Measurements from ENCODE around the gene NISCH.

NISCH gene

GRCh38 chr3:52484680-52485461 lies 29.5 kb downstream of the NISCH start:
- H3K4me3 Mint-ChIP-seq, result no peak overlapping the region
- no peaks in the 10 kb centered on the region for H3K4me1 Mint-ChIP-seq (ENCODE audit: low read depth)
- H3K27me3 Mint-ChIP-seq, result no peaks in the 10 kb centered on the region
- H3K36me3 Mint-ChIP-seq (ENCODE audit: low read depth), result peaks cover 32% of the 10 kb centered on the region
- H3K9me3 Mint-ChIP-seq, result no peaks in the 10 kb centered on the region
- H3K27ac Mint-ChIP-seq, result no peak overlapping the region

- no peak overlapping the region for H3K4me3 Mint-ChIP-seq
- H3K36me3 Mint-ChIP-seq (ENCODE audit: low read depth), result peaks cover 26% of the 10 kb centered on the region
- no peak overlapping the region for H3K27ac Mint-ChIP-seq
- no peaks in the 10 kb centered on the region for H3K9me3 Mint-ChIP-seq
- no peaks in the 10 kb centered on the region for H3K4me1 Mint-ChIP-seq (ENCODE audit: low read depth)
- H3K27me3 Mint-ChIP-seq, result no peaks in the 10 kb centered on the region
Measured at GRCh38 chr3:52487050-52487787, 31.8 kb downstream of the NISCH start.

DNA sequence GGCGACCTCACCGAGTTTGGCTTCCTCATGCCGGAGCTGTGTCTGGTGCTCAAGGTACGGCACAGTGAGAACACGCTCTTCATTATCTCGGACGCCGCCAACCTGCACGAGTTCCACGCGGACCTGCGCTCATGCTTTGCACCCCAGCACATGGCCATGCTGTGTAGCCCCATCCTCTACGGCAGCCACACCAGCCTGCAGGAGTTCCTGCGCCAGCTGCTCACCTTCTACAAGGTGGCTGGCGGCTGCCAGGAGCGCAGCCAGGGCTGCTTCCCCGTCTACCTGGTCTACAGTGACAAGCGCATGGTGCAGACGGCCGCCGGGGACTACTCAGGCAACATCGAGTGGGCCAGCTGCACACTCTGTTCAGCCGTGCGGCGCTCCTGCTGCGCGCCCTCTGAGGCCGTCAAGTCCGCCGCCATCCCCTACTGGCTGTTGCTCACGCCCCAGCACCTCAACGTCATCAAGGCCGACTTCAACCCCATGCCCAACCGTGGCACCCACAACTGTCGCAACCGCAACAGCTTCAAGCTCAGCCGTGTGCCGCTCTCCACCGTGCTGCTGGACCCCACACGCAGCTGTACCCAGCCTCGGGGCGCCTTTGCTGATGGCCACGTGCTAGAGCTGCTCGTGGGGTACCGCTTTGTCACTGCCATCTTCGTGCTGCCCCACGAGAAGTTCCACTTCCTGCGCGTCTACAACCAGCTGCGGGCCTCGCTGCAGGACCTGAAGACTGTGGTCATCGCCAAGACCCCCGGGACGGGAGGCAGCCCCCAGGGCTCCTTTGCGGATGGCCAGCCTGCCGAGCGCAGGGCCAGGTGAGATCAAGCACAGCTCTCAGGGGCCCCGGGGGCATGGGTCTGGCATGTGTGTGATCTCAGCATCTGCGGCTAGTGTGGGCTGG lies 32.6 kb downstream of the NISCH start:
- Mint-ChIP-seq H3K4me1 (ENCODE audit: low read depth) (no peaks in the 10 kb centered on the region), H3K9me3 (no peaks in the 10 kb centered on the region), H3K27me3 (no peaks in the 10 kb centered on the region), H3K27ac (no peak overlapping the region), H3K4me3 (no peak overlapping the region), H3K36me3 (ENCODE audit: low read depth) (peaks cover 26% of the 10 kb centered on the region)

DNA sequence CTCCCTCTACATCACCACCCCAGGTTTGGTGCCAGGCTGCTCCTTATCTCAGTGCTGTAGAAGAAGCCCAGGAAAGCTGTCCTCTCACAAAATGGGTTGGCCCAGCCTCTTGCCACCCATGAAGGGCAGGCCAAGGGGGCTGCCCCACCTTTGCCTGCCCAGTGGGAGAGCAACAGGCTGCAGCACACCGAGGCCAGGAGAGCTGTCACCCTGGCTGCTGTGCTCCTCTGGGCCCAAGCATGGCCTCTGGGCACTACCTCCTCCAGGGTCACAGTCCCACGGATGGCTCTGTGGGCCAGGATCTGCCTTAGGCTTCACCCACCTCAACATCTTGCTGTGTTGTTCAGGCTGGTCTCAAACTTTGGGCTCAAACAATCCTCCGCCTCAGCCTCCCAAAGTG lies 33.3 kb downstream of the NISCH start:
- peaks cover 26% of the 10 kb centered on the region for H3K36me3 Mint-ChIP-seq (ENCODE audit: low read depth)
- H3K9me3 Mint-ChIP-seq, result no peaks in the 10 kb centered on the region
- no peaks in the 10 kb centered on the region for H3K4me1 Mint-ChIP-seq (ENCODE audit: low read depth)
- no peak overlapping the region for H3K4me3 Mint-ChIP-seq
- no peaks in the 10 kb centered on the region for H3K27me3 Mint-ChIP-seq
- H3K27ac Mint-ChIP-seq, result no peak overlapping the region

GRCh38 chr3:52489453-52489852 lies 34.0 kb downstream of the NISCH start:
- Mint-ChIP-seq H3K4me1 (ENCODE audit: low read depth) (no peaks in the 10 kb centered on the region), H3K9me3 (no peaks in the 10 kb centered on the region)

DNA sequence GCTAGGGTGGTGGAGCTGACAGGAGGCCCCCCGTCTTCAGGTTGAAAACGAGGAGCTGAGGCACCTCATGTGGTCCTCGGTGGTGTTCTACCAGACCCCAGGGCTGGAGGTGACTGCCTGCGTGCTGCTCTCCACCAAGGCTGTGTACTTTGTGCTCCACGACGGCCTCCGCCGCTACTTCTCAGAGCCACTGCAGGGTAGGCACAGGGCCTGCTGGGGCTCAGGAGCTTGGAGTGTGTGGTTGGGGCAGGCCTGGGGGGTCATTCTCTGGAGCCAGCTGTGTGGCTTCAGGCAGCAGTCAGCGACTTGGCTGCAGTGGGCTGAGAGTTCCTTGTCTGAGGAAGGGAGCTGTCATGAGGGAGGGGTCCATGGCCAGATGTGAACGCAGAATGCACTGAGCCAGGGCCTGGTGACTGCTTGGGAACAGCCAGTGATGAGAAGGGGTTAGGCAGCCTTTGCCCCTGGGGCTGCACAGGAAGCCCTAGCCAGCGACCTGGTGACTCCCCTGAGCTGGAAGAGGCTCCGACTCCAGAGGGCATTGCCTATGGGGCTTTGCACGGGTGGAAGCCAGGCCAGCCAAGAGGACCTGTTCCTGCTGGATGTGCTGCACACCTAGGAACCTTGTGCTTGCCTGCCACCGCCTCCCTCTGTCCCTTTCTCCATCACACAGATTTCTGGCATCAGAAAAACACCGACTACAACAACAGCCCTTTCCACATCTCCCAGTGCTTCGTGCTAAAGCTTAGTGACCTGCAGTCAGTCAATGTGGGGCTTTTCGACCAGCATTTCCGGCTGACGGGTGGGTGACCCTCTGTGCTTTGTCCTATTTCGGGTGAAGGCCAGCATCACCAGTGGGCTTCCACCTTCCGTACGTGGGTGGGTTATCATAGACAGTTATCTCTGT lies 34.9 kb downstream of the NISCH start:
- Mint-ChIP-seq H3K27me3 (no peaks in the 10 kb centered on the region), H3K4me1 (ENCODE audit: low read depth) (no peaks in the 10 kb centered on the region), H3K9me3 (no peaks in the 10 kb centered on the region), H3K36me3 (ENCODE audit: low read depth) (peaks cover 25% of the 10 kb centered on the region), H3K4me3 (no peak overlapping the region), H3K27ac (no peak overlapping the region)

More at GRCh38 chr3:52489453-52489852, 34.0 kb downstream of the NISCH start:
- Mint-ChIP-seq H3K27ac (no peak overlapping the region), H3K27me3 (no peaks in the 10 kb centered on the region), H3K4me3 (no peak overlapping the region), H3K36me3 (ENCODE audit: low read depth) (peaks cover 26% of the 10 kb centered on the region)

DNA sequence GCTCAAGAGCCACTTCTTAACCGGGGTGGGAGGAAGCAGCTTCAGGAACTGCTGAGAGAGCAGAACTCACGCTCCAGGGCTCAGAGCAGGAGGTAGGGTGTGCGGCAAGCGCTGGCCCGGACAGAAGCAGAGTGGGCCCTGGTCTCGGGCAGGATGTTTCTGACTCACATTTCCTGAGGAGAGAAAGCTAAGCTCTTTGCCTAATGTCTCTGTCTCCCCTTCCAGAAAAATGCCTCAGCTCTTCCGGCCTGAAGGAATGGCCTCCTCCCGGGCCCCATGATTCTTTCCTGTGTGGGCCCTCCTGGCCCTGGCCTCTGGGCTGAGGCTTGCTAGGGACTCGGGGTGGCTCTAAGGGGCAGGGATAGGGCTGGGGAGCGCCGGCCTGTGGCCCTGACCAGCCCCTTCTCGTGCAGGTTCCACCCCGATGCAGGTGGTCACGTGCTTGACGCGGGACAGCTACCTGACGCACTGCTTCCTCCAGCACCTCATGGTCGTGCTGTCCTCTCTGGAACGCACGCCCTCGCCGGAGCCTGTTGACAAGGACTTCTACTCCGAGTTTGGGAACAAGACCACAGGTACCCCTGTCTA lies 35.6 kb downstream of the NISCH start:
- no peak overlapping the region for H3K27ac Mint-ChIP-seq
- H3K4me3 Mint-ChIP-seq, result no peak overlapping the region
- H3K27me3 Mint-ChIP-seq, result no peaks in the 10 kb centered on the region
- H3K36me3 Mint-ChIP-seq (ENCODE audit: low read depth), result peaks cover 19% of the 10 kb centered on the region
- H3K4me1 Mint-ChIP-seq (ENCODE audit: low read depth), result no peaks in the 10 kb centered on the region
- H3K9me3 Mint-ChIP-seq, result no peaks in the 10 kb centered on the region

DNA sequence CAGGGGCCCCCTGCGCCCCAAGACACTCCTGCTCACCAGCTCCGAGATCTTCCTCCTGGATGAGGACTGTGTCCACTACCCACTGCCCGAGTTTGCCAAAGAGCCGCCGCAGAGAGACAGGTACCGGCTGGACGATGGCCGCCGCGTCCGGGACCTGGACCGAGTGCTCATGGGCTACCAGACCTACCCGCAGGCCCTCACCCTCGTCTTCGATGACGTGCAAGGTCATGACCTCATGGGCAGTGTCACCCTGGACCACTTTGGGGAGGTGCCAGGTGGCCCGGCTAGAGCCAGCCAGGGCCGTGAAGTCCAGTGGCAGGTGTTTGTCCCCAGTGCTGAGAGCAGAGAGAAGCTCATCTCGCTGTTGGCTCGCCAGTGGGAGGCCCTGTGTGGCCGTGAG lies 36.7 kb downstream of the NISCH start:
- Mint-ChIP-seq H3K9me3 (no peaks in the 10 kb centered on the region), H3K4me1 (ENCODE audit: low read depth) (no peaks in the 10 kb centered on the region), H3K36me3 (ENCODE audit: low read depth) (peaks cover 15% of the 10 kb centered on the region), H3K27ac (no peak overlapping the region), H3K27me3 (no peaks in the 10 kb centered on the region), H3K4me3 (no peak overlapping the region)

- no peaks in the 10 kb centered on the region for H3K9me3 Mint-ChIP-seq
- no peaks in the 10 kb centered on the region for H3K27me3 Mint-ChIP-seq
- H3K36me3 Mint-ChIP-seq (ENCODE audit: low read depth), result peaks cover 15% of the 10 kb centered on the region
- H3K4me3 Mint-ChIP-seq, result no peak overlapping the region
- no peak overlapping the region for H3K27ac Mint-ChIP-seq
- peaks cover 3% of the 10 kb centered on the region for H3K4me1 Mint-ChIP-seq (ENCODE audit: low read depth)
Measured at GRCh38 chr3:52493232-52494017, 38.0 kb downstream of the NISCH start.

DNA sequence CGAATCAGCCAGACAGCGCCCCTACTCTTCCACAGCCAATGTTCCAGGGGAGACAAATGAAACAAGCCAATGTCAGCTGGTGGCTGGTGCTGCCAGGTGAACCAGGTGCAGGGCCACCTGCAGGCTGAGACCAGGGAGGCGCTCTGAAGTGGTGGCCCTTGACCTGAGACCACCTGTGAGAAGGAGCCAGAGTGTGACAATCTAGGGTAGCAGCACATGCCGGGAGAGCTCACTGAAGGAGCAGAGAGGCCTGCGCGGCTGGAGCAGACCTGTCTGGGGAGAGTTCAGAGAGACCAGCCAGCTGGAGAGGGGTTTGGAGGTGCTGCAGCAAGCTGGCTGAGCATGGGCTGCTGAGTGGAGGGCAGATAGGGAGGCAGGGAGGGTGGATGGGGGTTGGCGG lies 39.0 kb downstream of the NISCH start:
- no peaks in the 10 kb centered on the region for H3K27me3 Mint-ChIP-seq
- H3K36me3 Mint-ChIP-seq (ENCODE audit: low read depth), result peaks cover 15% of the 10 kb centered on the region
- no peak overlapping the region for H3K4me3 Mint-ChIP-seq
- H3K4me1 Mint-ChIP-seq (ENCODE audit: low read depth), result peaks cover 9% of the 10 kb centered on the region
- H3K27ac Mint-ChIP-seq, result no peak overlapping the region
- H3K9me3 Mint-ChIP-seq, result no peaks in the 10 kb centered on the region

- Mint-ChIP-seq H3K27ac (no peak within 1 kb of the TSS), H3K36me3 (ENCODE audit: low read depth) (peaks cover 15% of the 10 kb centered on the region)
Measured at GRCh38 chr3:52494886-52495495, 39.6 kb downstream of the NISCH start, which contains the start of gene STAB1. STAB1 (plus strand) TSS chr3:52495338; CDS start chr3:52495414, 76 bp downstream.

GRCh38 chr3:52495777-52496602 lies 40.6 kb downstream of the NISCH start:
- Mint-ChIP-seq H3K27ac (no peak overlapping the region), H3K36me3 (ENCODE audit: low read depth) (peaks cover 11% of the 10 kb centered on the region), H3K9me3 (no peaks in the 10 kb centered on the region), H3K27me3 (no peaks in the 10 kb centered on the region), H3K4me3 (no peak overlapping the region), H3K4me1 (ENCODE audit: low read depth) (peaks cover 9% of the 10 kb centered on the region)

More at GRCh38 chr3:52494886-52495495, 39.6 kb downstream of the NISCH start, which contains the start of gene STAB1:
- Mint-ChIP-seq H3K4me3 (no peak within 1 kb of the TSS), H3K4me1 (ENCODE audit: low read depth) (peaks cover 9% of the 10 kb centered on the region), H3K27me3 (no peaks in the 10 kb centered on the region), H3K9me3 (no peaks in the 10 kb centered on the region)

All from stimulated activated naive CD8-positive, alpha-beta T cell treated with anti-CD3 and anti-CD28 coated beads, Interleukin-15, Interleukin-2, amounts not matched to agents 100 ng/mL and 50 ng/mL, for 24 hours (primary cell).